Endothelial cell of umbilical vein (primary cell): Measurements from ENCODE around the gene TUBB3.

Experiments
- EZH2 ChIP-seq: IDR thresholded peaks from 2 replicates; pipeline ENCODE4 v1.6.1; 2012; ENCODE audit warnings: borderline replicate concordance, low read depth, mild to moderate bottlenecking, moderate library complexity, low read length, inconsistent platforms; ENCODE audit not compliant: severe bottlenecking
- FOS ChIP-seq: IDR thresholded peaks from 2 replicates; pipeline ENCODE4 v1.6.1; 2011; ENCODE audit warnings: mild to moderate bottlenecking, low read length, moderate library complexity, borderline replicate concordance; ENCODE audit not compliant: insufficient read depth
- GATA2 ChIP-seq: IDR thresholded peaks from 2 replicates; pipeline ENCODE4 v1.7.0; 2011; ENCODE audit warnings: low read depth, mild to moderate bottlenecking, moderate library complexity, mixed read lengths, low read length; ENCODE audit not compliant: insufficient read length, insufficient read depth
- JUN ChIP-seq: IDR thresholded peaks from 2 replicates; pipeline ENCODE4 v1.6.1; 2011; ENCODE audit warnings: borderline replicate concordance, low read depth; ENCODE audit not compliant: insufficient read length, insufficient read depth
- MYC ChIP-seq: IDR thresholded peaks from one replicate; pipeline ENCODE4 v1.6.1; 2011; ENCODE audit warnings: mild to moderate bottlenecking, low read depth, low read length
- POLR2A ChIP-seq: IDR thresholded peaks from 2 replicates; pipeline ENCODE4 v1.6.1; 2012; ENCODE audit warnings: low read depth, mild to moderate bottlenecking, control low read depth, low read length
- POLR2AphosphoS5 ChIP-seq: IDR thresholded peaks from 2 replicates; pipeline ENCODE4 v1.6.1; 2012; ENCODE audit warnings: low read depth, mild to moderate bottlenecking, control low read depth, low read length, moderate library complexity; ENCODE audit not compliant: insufficient read depth
- TF ChIP-seq, protein P1 (sequence below), 2 donors: IDR thresholded peaks; 1 replicate in 1 of 2; 2 replicates in 1 of 2; pipeline ENCODE4 v1.5.1; 2011; ENCODE audit warnings: low read length in 2 of 2, mild to moderate bottlenecking in 2 of 2, moderate library complexity in 2 of 2, control low read depth in 1 of 2, inconsistent platforms in 1 of 2, low read depth in 1 of 2; ENCODE audit not compliant: insufficient read depth in 1 of 2; ENCODE audit errors: extremely low read depth in 1 of 2
- TF ChIP-seq, protein P2 (sequence below): IDR thresholded peaks from 2 replicates; pipeline ENCODE4 v1.6.1; 2011; ENCODE audit not compliant: insufficient read depth, insufficient read length

DNA sequence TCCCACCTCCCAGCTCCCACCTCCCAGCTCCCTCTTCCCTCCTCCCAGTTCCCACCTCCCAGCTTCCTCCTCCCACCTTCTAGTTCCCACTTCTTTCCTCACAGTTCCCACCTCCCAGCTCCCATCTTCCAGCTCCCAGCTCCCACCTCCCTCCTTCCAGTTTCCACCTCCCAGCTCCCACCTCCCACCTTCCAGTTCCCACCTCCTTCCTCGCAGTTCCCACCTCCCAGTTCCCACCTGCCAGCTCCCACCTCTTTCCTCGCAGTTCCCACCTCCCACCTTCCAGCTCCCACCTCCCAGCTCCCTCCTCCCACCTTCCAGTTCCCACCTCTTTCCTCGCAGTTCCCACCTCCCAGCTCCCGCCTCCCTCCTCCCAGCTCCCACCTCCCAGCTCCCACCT is 14.9 kb upstream of the TUBB3 start:
- TF ChIP-seq, protein P1, sequence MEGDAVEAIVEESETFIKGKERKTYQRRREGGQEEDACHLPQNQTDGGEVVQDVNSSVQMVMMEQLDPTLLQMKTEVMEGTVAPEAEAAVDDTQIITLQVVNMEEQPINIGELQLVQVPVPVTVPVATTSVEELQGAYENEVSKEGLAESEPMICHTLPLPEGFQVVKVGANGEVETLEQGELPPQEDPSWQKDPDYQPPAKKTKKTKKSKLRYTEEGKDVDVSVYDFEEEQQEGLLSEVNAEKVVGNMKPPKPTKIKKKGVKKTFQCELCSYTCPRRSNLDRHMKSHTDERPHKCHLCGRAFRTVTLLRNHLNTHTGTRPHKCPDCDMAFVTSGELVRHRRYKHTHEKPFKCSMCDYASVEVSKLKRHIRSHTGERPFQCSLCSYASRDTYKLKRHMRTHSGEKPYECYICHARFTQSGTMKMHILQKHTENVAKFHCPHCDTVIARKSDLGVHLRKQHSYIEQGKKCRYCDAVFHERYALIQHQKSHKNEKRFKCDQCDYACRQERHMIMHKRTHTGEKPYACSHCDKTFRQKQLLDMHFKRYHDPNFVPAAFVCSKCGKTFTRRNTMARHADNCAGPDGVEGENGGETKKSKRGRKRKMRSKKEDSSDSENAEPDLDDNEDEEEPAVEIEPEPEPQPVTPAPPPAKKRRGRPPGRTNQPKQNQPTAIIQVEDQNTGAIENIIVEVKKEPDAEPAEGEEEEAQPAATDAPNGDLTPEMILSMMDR (IDR thresholded peaks at IDR 0.05; ENCODE audit: extremely low read depth in 1 of 2, insufficient read depth in 1 of 2, low read depth in 1 of 2, low read length in 2 of 2): no peak
- no peak for TF ChIP-seq POLR2AphosphoS5
- no peak for TF ChIP-seq JUN
- TF ChIP-seq POLR2A: no peak
- TF ChIP-seq EZH2: no peak
- no peak for TF ChIP-seq FOS
- no peak for TF ChIP-seq GATA2
- no peak for TF ChIP-seq MYC
- TF ChIP-seq, protein P2, sequence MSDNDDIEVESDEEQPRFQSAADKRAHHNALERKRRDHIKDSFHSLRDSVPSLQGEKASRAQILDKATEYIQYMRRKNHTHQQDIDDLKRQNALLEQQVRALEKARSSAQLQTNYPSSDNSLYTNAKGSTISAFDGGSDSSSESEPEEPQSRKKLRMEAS: no peak
